IPS DF 6.9 (cell line): ENCODE results near the gene ARHGEF40.

Experiments used
- DNase-seq: peaks from one replicate; pipeline ENCODE4 v3.0.0-alpha.2; 2013; ENCODE audit warnings: low read depth, low spot score
- H3K27ac ChIP-seq: one replicate; pipeline ENCODE4 v1.5.1; 2013; ENCODE audit warnings: low read length, control low read depth
- H3K27me3 ChIP-seq: 2 replicates; pipeline ENCODE4 v1.6.1; 2013; ENCODE audit warnings: mild to moderate bottlenecking, low read length; ENCODE audit not compliant: control insufficient read depth, insufficient read depth
- H3K36me3 ChIP-seq: 2 replicates; pipeline ENCODE4 v1.6.1; 2013; ENCODE audit warnings: low read length; ENCODE audit not compliant: control insufficient read depth, insufficient read depth
- H3K4me1 ChIP-seq: 2 replicates; pipeline ENCODE4 v1.6.1; 2013; ENCODE audit warnings: low read length; ENCODE audit not compliant: control insufficient read depth, insufficient read depth
- H3K4me3 ChIP-seq: 2 replicates; pipeline ENCODE4 v1.5.1; 2013; ENCODE audit warnings: mild to moderate bottlenecking, low read length
- H3K9me3 ChIP-seq: 2 replicates; pipeline ENCODE4 v1.6.1; 2013; ENCODE audit warnings: low read length, inconsistent platforms; ENCODE audit not compliant: control insufficient read depth, insufficient read depth
- WGBS: extraction: QIAGEN DNeasy Blood & Tissue Kit; methylation state at CpG from one replicate; pipeline ENCODE4 v1.1.7; 2013; ENCODE audit warnings: mixed read lengths, missing lambda C conversion rate; ENCODE audit not compliant: insufficient read length, insufficient coverage; 5-methylcytosine and 5-hydroxymethylcytosine counted together

ARHGEF40 gene

DNA sequence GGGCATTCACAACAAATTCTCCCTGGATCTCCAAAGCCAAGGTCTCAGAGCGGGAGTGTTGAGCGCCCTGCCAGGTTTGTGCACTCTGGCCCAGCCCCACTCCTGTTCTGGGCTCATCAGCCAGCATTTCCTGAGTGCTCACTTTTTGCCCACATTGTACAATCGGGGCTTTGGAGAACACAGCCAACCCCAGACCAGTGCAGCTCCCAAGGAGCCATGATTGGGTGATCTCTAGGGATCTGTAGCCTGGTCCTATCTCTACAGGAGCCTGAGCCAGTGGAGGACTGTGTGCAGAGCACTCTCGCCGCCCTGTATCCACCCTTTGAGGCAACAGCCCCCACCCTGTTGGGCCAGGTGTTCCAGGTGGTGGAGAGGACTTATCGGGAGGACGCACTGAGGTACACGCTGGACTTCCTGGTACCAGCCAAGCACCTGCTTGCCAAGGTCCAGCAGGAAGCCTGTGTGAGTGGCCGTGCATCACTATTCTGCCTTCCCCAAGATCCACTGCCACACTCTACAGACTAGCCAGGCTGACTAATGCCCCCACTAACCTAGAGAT is 2.8 kb downstream of the ARHGEF40 start:
- Histone ChIP-seq H3K4me3 (no peak overlapping the region), H3K27ac (no peak overlapping the region), H3K4me1 (peaks cover 4% of the 10 kb centered on the region; the same call in 1 of the 2 replicates), H3K36me3 (peaks cover 17% of the 10 kb centered on the region), H3K9me3 (no peaks in the 10 kb centered on the region), H3K27me3 (no peaks in the 10 kb centered on the region; the same call in 1 of the 2 replicates)
- no peak for DNase-seq
- no CpG with 5 or more reads among the region's 9 CpGs for WGBS

DNA sequence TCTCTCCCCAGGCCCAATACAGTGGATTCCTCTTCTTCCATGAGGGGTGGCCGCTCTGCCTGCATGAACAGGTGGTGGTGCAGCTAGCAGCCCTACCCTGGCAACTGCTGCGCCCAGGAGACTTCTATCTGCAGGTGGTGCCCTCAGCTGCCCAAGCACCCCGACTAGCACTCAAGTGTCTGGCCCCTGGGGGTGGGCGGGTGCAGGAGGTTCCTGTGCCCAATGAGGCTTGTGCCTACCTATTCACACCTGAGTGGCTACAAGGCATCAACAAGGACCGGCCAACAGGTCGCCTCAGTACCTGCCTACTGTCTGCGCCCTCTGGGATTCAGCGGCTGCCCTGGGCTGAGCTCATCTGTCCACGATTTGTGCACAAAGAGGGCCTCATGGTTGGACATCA is 3.8 kb downstream of the ARHGEF40 start:
- no peak for DNase-seq
- peaks cover 4% of the 10 kb centered on the region; the same call in 1 of the 2 replicates for H3K4me1 ChIP-seq
- WGBS, result no CpG with 5 or more reads among the region's 9 CpGs
- peaks cover 26% of the 10 kb centered on the region for H3K36me3 ChIP-seq
- H3K27ac ChIP-seq, result no peak overlapping the region
- H3K27me3 ChIP-seq, result no peaks in the 10 kb centered on the region
- no peak overlapping the region for H3K4me3 ChIP-seq
- no peaks in the 10 kb centered on the region for H3K9me3 ChIP-seq

GRCh38 chr14:21074398-21075272 is 4.5 kb downstream of the ARHGEF40 start:
- H3K9me3 ChIP-seq, result no peaks in the 10 kb centered on the region
- no peak for DNase-seq
- peaks cover 4% of the 10 kb centered on the region; the same call in 1 of the 2 replicates for H3K4me1 ChIP-seq
- no peak overlapping the region for H3K27ac ChIP-seq
- no peaks in the 10 kb centered on the region for H3K27me3 ChIP-seq
- WGBS, result no CpG with 5 or more reads among the region's 26 CpGs
- peaks cover 27% of the 10 kb centered on the region for H3K36me3 ChIP-seq
- H3K4me3 ChIP-seq, result no peak overlapping the region

- Histone ChIP-seq H3K36me3 (peaks cover 32% of the 10 kb centered on the region), H3K27me3 (no peaks in the 10 kb centered on the region), H3K27ac (no peak overlapping the region), H3K9me3 (no peaks in the 10 kb centered on the region), H3K4me3 (no peak overlapping the region), H3K4me1 (peaks cover 4% of the 10 kb centered on the region; the same call in 1 of the 2 replicates)
- DNase-seq, result no peak
- WGBS, result no CpG with 5 or more reads among the region's 9 CpGs
These were observed 5.8 kb downstream of the ARHGEF40 start for GRCh38 chr14:21075719-21076437.

- DNase-seq, result no peak
- no peaks in the 10 kb centered on the region for H3K27me3 ChIP-seq
- no peak overlapping the region for H3K27ac ChIP-seq
- no peaks in the 10 kb centered on the region for H3K4me1 ChIP-seq
- peaks cover 48% of the 10 kb centered on the region for H3K36me3 ChIP-seq
- no peaks in the 10 kb centered on the region for H3K9me3 ChIP-seq
- no CpG with 5 or more reads among the region's 2 CpGs for WGBS
- no peak overlapping the region for H3K4me3 ChIP-seq
These were observed 7.6 kb downstream of the ARHGEF40 start for GRCh38 chr14:21077672-21078071.

DNA sequence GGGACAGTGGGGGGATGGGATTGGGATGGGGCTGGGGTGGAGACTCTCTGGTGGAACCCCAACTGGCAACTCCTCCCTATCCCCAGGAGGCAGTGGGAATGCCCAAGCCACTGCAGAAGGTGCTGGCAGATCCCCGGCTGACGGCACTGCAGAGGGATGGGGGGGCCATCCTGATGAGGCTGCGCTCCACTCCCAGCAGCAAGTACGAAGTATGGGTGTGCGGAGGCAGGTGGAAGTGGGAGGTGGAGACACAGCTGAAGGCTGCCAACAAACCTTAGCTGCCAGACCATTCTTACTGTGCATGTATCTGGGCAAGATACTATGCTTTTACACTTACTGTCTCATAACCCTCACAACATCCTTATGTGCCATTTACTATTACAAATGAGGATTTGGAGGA is 8.2 kb downstream of the ARHGEF40 start:
- no peaks in the 10 kb centered on the region for H3K4me1 ChIP-seq
- no peak for DNase-seq
- WGBS, result no CpG with 5 or more reads among the region's 5 CpGs
- H3K27me3 ChIP-seq, result no peaks in the 10 kb centered on the region
- H3K36me3 ChIP-seq, result peaks cover 46% of the 10 kb centered on the region
- no peak overlapping the region for H3K4me3 ChIP-seq
- no peaks in the 10 kb centered on the region for H3K9me3 ChIP-seq
- no peak overlapping the region for H3K27ac ChIP-seq

GRCh38 chr14:21078726-21079125 is 8.6 kb downstream of the ARHGEF40 start:
- peaks cover 46% of the 10 kb centered on the region for H3K36me3 ChIP-seq
- no peaks in the 10 kb centered on the region for H3K4me1 ChIP-seq
- H3K27ac ChIP-seq, result no peak overlapping the region
- H3K27me3 ChIP-seq, result no peaks in the 10 kb centered on the region
- H3K4me3 ChIP-seq, result no peak overlapping the region
- DNase-seq, result no peak
- WGBS, result no CpG with 5 or more reads among the region's 10 CpGs
- H3K9me3 ChIP-seq, result no peaks in the 10 kb centered on the region

DNA sequence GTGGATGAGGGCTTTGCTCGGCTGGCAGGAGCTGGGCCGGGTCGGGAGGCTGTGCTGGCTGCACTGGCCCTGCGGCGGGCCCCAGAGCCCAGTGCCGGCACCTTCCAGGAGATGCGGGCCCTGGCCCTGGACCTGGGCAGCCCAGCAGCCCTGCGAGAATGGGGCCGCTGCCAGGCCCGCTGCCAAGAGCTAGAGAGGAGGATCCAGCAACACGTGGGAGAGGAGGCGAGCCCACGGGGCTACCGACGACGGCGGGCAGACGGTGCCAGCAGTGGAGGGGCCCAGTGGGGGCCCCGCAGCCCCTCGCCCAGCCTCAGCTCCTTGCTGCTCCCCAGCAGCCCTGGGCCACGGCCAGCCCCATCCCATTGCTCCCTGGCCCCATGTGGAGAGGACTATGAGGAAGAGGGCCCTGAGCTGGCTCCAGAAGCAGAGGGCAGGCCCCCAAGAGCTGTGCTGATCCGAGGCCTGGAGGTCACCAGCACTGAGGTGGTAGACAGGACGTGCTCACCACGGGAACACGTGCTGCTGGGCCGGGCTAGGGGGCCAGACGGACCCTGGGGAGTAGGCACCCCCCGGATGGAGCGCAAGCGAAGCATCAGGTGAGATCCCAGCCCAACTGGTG is 11.5 kb downstream of the ARHGEF40 start:
- Histone ChIP-seq H3K27me3 (no peaks in the 10 kb centered on the region), H3K36me3 (peaks cover 39% of the 10 kb centered on the region), H3K9me3 (no peaks in the 10 kb centered on the region), H3K4me1 (no peaks in the 10 kb centered on the region), H3K27ac (no peak overlapping the region), H3K4me3 (no peak overlapping the region)
- no peak for DNase-seq
- no CpG with 5 or more reads among the region's 30 CpGs for WGBS

GRCh38 chr14:21083565-21084325 is 13.6 kb downstream of the ARHGEF40 start:
- Histone ChIP-seq H3K4me1 (peaks cover 1% of the 10 kb centered on the region; the same call in 1 of the 2 replicates), H3K27me3 (no peaks in the 10 kb centered on the region), H3K27ac (no peak overlapping the region), H3K36me3 (peaks cover 33% of the 10 kb centered on the region), H3K4me3 (no peak overlapping the region), H3K9me3 (no peaks in the 10 kb centered on the region)
- DNase-seq, result no peak
- WGBS, result 100% methylated on average over 1 of the region's 11 CpGs
